Measurements from ENCODE around the gene TEX9.

DNA sequence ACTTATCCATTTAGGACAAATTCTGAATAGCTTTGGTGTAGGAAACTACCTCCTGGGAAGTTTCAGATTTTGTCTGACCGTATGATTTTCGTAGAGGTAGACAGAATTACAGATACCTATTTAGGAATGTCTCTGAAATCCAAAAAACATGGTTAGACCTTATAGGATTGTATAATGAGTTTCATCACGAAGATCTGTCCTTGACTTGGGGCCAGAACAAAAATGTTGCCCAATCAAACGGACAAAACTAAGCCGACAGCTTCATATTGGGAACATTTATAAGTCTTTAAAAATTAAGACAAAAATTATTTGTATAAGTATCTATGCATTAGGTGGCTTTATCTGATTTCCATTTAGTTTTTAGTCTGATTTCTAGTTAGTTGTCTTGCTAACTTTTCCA lies 67.1 kb downstream of the TEX9 start:
- no peak for TF ChIP-seq POLR2A (IDR thresholded peaks at IDR 0.05)
- TF ChIP-seq, protein P1, sequence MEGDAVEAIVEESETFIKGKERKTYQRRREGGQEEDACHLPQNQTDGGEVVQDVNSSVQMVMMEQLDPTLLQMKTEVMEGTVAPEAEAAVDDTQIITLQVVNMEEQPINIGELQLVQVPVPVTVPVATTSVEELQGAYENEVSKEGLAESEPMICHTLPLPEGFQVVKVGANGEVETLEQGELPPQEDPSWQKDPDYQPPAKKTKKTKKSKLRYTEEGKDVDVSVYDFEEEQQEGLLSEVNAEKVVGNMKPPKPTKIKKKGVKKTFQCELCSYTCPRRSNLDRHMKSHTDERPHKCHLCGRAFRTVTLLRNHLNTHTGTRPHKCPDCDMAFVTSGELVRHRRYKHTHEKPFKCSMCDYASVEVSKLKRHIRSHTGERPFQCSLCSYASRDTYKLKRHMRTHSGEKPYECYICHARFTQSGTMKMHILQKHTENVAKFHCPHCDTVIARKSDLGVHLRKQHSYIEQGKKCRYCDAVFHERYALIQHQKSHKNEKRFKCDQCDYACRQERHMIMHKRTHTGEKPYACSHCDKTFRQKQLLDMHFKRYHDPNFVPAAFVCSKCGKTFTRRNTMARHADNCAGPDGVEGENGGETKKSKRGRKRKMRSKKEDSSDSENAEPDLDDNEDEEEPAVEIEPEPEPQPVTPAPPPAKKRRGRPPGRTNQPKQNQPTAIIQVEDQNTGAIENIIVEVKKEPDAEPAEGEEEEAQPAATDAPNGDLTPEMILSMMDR (IDR thresholded peaks at IDR 0.05): no peak

All from esophagus squamous epithelium (tissue), 4 donors.